H4 (cell line): ENCODE results near the gene HIRIP3. TPM values are rescaled to one million over a fixed set of nuclear protein-coding genes. Genes with fewer than 3 reads are reported as not detected.

ENCODE experiments used
- DNase-seq: peaks from one replicate; pipeline ENCODE4 v3.0.0-alpha.2; 2015; ENCODE audit warnings: low spot score
- total RNA-seq: library from RNA; depleted of rRNA; stranded (reverse); fragments of >200 nt; shearing (Covaris generic); gene quantifications from 2 replicates; pipeline ENCODE4 v1.2.3, GENCODE V29; 2014

Gene HIRIP3
- total RNA-seq, 1 experiment from 2014 or later, result 24.8 TPM

DNA sequence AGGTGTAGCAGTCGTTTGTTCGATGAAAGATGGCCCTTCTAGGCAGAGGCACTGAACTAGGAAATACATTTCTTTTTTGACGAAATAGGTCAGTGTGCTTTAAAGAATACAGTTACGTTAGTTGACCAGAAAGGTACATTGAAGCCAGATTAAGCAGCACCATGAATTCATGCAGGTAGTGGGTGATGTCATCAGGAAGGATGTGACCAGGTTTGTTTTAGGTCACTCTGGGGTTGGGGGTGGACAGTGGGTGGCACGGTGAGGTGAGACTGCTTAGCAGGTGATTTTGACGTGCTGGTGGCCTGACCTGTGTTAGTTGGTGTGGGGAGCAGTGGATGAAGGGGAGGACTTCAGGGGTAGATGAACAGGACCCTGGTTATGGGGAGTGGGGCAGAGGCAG lies 4.2 kb upstream of the HIRIP3 start:
- no peak for DNase-seq

GRCh38 chr16:29996766-29997250 lies 1.4 kb upstream of the HIRIP3 start:
- DNase-seq, result no peak

- DNase-seq, result peak; percentile 96
These were observed 721 bp upstream of the HIRIP3 start, which contains the start of gene INO80E for GRCh38 chr16:29995911-29996765. INO80E (plus strand) TSS chr16:29996241; CDS start chr16:29996311, 70 bp downstream.

DNA sequence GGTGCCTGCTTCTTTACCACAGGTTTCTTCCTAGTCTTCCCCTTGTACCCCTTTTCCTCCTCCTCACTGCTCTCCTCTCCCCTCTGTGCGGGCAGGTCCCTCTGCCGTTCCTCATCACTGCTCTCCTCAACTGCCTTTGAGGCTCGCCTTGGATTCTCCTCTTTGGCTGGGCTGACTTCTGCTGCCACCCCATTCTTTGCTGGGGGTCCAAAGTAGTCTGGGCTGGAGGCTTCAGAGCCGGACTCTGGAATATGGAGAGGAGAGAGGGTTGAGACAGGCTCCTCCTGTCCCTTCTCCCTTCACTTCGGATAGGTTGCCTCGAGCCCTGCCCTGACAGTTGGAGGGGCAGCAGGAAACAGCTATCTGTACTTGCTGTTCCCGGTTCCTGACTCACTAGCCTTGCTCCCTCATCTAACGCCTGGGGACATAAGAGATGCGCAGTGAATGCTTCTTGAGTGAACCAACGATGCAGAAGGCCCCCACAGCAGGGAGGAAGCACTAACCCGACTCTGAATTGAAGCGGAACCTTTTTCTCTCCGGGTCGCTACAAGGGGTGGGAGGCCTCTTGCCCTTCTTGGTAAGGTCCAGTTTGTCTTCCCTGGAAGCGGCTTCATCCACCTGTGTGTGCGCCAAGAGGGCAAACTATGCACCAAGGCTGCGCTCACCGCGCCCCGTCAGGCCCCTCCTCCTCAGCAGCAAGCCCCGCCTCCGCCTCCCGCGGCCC lies 655 bp downstream of the HIRIP3 start:
- DNase-seq, result no peak

GRCh38 chr16:29993903-29994599 lies 1.4 kb downstream of the HIRIP3 start:
- DNase-seq, result no peak

- DNase-seq, result no peak
These were observed 2.1 kb downstream of the HIRIP3 start for GRCh38 chr16:29993191-29993902.

DNA sequence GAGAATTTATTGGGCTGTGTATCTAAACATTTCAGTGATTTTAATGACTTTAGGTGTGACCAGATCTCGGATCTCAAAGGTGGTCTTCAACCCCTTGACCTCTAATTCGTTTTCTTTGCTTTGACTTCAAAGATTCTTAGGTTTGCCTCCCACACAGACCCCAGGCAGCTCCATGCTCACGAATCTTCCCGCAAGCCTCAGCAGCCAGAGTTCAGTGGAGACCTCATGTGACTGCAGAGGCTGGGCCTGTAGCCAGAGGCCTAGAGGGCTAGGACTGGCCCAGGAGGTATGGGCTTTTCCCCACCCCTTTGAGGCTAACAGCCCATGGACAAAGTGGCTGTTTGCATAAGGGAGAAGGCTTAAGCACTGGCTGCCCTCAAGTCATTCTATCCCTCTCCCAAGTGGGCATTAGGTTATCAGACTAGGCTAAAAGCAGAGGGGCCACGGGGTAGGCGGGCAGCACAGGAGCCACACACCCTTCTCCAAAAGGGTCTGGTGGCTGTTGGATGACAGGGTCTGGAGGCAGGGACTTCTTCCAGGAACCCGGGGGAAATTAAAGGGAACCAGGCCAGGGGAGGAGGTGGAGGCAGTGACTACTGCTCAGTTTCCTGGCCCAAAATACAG lies 3.0 kb downstream of the HIRIP3 start:
- no peak for DNase-seq

GRCh38 chr16:29991571-29991904 lies 3.9 kb downstream of the HIRIP3 start:
- no peak for DNase-seq

DNA sequence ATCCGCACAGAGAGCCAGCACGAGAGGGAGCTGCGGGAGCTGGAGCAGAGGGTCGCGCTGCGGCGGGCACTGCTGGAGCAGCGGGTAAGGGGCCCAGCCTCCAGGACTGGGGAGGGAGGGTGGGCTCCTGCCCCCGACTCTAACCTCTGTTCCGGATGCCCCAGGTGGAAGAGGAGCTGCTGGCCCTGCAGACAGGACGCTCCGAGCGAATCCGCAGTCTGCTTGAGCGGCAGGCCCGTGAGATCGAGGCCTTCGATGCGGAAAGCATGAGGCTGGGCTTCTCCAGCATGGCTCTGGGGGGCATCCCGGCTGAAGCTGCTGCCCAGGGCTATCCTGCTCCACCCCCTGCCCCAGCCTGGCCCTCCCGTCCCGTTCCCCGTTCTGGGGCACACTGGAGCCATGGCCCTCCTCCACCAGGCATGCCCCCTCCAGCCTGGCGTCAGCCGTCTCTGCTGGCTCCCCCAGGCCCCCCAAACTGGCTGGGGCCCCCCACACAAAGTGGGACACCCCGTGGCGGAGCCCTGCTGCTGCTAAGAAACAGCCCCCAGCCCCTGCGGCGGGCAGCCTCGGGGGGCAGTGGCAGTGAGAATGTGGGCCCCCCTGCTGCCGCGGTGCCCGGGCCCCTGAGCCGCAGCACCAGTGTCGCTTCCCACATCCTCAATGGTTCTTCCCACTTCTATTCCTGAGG lies 4.4 kb downstream of the HIRIP3 start:
- no peak for DNase-seq

- no peak for DNase-seq
These were observed 5.4 kb downstream of the HIRIP3 start for GRCh38 chr16:29990034-29990433.

GRCh38 chr16:29989111-29989858 lies 6.1 kb downstream of the HIRIP3 start:
- DNase-seq, result no peak

GRCh38 chr16:29988346-29989075 lies 6.9 kb downstream of the HIRIP3 start:
- no peak for DNase-seq

- DNase-seq, result no peak
These were observed 7.9 kb downstream of the HIRIP3 start for GRCh38 chr16:29987371-29988085.

DNA sequence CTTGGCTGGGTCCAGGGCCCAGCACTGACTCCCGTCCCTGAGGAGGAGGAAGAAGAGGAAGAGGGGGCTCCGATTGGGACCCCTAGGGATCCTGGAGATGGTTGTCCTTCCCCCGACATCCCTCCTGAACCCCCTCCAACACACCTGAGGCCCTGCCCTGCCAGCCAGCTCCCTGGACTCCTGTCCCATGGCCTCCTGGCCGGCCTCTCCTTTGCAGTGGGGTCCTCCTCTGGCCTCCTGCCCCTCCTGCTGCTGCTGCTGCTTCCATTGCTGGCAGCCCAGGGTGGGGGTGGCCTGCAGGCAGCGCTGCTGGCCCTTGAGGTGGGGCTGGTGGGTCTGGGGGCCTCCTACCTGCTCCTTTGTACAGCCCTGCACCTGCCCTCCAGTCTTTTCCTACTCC lies 8.5 kb downstream of the HIRIP3 start:
- no peak for DNase-seq

DNA sequence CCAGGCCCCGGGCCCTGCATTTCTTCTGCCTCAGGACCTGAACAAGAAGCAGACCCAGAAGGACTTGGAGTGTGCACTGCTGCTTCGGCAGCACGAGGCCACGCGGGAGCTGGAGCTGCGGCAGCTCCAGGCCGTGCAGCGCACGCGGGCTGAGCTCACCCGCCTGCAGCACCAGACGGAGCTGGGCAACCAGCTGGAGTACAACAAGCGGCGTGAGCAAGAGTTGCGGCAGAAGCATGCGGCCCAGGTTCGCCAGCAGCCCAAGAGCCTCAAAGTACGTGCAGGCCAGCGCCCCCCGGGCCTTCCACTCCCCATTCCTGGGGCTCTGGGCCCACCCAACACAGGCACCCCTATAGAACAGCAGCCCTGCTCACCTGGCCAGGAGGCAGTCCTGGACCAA lies 9.2 kb downstream of the HIRIP3 start:
- no peak for DNase-seq

DNA sequence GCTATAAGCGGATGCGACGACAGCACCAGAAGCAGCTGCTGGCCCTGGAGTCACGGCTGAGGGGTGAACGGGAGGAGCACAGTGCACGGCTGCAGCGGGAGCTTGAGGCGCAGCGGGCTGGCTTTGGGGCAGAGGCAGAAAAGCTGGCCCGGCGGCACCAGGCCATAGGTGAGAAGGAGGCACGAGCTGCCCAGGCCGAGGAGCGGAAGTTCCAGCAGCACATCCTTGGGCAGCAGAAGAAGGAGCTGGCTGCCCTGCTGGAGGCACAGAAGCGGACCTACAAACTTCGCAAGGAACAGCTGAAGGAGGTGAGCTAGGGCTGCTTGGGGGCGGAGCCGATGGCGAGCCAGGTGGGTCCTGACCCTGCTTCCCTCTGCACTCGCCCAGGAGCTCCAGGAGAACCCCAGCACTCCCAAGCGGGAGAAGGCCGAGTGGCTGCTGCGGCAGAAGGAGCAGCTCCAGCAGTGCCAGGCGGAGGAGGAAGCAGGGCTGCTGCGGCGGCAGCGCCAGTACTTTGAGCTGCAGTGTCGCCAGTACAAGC lies 10.1 kb downstream of the HIRIP3 start:
- no peak for DNase-seq

DNA sequence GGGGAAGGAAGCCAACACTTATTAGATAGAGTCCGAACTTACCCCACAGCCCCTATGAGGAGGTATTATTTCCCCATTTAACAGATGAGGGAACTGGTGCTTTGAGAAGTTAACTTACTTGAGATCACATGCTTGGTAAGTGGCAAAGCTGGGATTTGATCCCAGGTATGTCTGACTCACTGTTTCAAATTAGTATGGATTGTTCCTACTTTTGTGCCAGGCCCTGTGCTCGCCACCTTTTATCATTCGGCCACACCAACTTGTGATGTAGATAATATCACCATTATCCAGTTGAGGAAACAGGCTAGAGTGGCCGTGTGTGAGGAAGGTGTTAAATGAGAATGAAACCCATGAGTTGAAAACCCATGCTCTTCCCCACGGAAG lies 10.7 kb downstream of the HIRIP3 start:
- DNase-seq, result no peak

DNA sequence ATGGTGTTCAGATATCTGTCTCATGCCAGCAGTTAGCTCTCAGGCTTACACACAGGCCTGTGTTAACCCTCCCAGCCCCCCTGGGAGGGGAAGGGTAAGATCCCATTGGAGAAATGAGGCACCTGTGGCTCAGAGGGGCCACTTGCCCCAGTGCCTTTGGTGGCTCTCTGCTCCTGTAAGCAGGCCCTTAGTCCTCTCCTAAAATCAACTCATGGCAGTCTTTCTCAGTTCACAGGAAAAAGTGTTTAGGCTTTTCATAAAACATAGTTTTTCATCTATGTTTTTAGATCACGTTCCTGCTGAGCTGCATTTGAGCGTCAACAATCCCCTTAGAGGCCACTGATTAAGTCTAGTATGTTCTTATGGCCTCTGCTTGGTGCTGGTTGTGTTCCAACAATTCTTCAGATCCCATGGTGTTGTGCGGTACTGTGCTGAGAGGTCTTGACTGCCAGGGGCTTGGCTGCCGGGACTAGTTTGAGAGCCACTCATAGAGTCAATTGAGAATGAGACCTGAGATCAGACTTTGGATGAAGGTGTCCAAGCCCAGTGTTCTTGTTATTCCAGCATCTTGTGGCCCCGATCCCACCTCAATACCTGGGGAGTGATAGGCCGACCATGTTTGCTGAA lies 11.2 kb downstream of the HIRIP3 start:
- no peak for DNase-seq
